NCI-H2081 (cell line): ENCODE results near the gene BET1L.
"Not testable (repeated sequence)": the region's sequence is repeated elsewhere in the genome, so short reads cannot be mapped to it uniquely, and the experiment has no call there.

Experiments
- DNase-seq, 2 experiments: peaks; one replicate each; lab custom pipeline; 2025; lab: John Stamatoyannopoulos, UW

Gene BET1L, protein sequence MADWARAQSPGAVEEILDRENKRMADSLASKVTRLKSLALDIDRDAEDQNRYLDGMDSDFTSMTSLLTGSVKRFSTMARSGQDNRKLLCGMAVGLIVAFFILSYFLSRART

DNA sequence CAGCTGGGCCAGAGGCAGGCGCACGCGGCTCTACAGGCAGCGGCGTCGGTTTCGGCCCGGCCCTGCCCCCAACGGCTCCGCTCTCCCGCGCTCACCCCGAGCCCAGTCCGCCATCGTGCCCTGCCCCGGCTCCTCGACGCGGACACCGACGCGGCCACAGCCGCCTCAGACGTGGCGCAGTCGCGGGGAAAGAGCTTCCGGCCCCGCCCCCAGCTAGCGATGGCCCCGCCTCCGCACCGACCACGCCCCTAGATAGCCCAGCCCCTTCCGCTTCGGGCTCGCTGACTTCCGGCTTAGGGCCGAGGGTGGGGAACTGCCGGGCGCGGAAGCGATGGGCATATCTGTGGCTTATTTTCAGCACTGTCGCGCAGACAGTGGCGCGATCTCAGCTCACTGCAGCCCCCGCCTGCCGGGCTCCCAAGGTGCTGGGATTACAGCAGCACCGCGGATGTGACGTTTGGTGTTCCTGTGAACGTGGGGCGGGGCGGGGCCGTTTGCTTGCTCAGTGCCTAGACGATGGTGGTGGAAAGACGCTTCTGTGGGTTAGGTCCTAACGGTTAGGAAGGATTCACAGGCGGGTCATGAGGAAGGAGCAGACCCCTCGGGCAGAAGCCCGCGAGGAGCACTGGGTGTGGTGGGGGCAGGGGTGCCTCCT, at the start of gene BET1L, which contains the start of gene RIC8A:
TSS of gene BET1L (minus strand) at position 192 of the 655 bp plus-strand sequence. CDS start at position 114, 78 bp downstream.
TSS of gene RIC8A (plus strand) at position 501 of the 655 bp plus-strand sequence. CDS start 1,147 bp downstream, outside the sequence.
- peak; percentile 94 to 95 for DNase-seq

DNA sequence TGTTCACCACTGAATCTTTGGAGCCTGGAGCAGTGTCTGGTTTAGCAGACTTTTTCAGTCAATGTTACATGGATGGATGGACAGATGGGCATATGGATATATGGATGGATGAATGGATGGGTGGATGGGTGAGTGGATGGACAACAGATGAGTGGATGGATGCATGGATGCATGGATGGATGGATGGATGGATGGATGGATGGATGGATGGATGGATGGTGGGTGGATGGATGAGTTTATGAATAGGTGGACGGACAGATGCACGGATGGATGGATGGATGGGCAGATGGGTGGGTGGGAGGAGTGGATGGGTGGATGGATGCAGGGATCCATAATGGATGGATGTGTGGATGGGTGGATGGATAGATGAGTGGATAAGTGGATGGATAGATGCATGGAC, 48.6 kb upstream of the BET1L start:
- DNase-seq, result no peak

DNA sequence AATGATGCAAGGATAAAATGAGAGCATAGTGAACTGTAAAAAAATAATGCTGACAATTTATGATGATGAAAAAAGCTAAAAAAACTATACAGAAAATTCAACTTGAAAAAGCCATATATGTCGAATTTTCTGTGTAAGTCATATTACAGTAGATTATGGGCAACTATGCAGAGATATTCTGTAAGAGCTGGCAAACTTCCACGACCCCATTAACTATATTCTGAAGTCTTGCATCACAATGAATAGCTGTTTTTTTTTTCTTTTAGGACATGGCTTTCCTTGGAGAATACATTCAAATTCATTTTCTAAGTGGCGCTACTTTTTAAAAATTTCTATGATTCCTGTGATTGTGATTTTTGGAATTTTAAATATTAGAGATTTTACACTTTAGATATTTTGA, 48.0 kb upstream of the BET1L start:
- no peak for DNase-seq

DNA sequence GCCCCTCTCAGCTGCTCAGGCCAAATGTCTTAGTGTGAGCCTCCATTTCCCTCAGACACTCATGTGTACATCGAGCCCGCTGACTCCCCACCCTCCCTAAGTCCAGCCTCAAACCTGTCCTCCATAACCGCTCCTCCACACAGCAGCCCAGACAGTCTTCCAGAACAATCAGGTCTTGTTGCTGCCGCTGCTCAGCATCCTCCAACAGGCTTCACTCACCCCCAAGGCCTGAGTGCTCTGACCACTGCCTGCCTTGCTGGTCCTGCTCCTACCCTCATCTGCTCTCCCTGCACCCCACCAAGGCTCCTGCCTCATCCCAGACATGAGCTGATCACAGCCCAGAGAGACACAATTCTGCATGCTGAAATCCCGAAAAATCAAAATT, 46.7 kb upstream of the BET1L start:
- no peak for DNase-seq

DNA sequence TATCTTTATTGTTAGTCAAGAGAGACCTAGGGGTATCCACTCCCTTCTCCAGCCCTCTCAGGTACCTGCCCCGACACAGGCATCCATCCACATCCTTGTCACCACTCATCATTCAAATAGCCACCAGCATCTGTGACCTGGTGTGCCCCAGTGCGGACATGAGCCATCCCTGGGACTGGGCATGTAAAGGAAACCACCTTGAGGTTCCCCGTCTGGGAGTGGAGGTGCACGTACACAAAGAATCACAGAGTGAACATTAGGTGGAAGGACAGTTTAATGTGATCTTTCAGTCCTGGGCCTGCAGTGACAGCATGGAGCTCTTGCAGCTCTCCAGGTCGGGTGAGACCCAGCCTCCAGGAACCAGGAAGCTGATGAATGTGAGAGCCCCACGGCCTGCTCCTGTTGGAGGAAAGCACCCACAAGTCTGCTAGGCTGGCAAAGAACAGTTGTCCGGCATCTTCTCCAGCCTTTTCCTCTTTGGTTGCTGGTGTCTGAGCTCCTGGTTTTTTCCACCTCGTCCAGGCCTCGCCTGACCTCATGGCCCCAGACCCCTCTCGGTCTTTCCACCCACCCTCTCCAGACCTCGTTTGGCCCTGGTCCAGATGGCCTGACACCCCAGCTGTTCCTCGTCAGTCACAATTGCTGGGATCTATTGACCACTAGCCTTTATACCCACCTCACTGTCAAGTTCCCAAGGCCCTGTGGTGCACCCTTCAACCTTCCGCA, 46.1 kb upstream of the BET1L start:
- no peak for DNase-seq

DNA sequence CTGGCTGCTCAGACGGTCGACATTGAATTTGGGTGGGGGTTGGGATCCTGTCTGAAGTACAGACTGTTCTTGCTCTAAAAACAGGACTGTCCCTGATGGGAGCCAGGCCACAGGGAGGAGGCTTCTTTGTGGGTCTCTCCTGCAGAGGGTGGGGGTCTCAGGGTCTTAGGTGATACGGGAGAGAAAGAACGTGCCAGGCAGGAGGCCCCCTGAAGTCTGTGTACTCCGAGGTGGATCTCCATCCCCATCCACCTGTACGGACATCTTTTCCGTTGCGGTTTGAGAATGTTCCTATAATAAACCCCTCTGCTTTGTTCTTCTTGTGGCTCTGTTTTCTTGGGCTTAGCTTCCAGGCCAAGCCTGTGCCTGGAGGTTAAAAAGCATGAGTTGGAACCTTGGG, 45.5 kb upstream of the BET1L start:
- DNase-seq, result no peak

DNA sequence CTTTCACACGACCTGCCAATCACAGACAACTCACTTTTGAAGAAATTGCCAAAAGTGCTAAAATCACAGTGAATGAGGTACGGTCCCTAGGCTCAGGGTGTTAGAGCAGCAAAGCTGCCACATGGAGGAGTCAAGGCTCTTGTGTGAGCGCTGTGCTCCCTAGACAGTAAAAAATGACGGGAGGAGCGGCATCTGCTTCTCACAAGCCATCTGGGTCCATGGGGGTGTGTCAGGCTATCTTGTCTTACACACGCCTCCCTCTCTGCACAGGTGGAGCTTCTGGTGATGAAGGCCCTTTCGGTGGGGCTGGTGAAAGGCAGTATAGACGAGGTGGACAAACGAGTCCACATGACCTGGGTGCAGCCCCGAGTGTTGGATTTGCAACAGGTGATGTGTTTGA, 44.4 kb upstream of the BET1L start:
- DNase-seq, result no peak

DNA sequence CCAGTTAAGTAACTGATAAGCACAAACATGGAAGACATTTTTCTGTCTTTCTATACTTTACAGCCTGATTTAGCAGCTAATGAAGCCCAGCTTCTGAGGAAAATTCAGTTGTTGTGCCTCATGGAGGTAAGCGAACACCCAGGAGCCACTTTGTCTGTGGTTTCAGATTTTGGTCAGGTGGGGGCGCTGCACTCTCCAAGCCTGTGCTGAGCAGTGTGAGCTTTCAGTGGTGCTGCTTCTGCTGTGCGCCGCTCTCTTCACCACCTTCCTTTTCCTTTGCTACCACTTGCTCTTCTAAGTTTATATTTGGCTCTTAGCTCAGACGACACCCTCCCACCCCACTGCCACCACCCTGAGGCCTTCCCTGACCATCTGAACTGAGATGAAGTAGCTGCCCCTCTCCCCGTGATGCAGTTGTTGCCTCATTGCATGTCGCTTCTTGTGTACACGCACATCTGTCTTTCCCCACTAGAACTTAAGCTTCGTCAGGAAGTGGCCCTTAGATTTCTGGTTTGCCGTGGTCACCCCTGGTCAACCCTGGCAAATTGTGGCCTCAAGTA, 43.6 kb upstream of the BET1L start:
- DNase-seq, result peak; percentile 7

DNA sequence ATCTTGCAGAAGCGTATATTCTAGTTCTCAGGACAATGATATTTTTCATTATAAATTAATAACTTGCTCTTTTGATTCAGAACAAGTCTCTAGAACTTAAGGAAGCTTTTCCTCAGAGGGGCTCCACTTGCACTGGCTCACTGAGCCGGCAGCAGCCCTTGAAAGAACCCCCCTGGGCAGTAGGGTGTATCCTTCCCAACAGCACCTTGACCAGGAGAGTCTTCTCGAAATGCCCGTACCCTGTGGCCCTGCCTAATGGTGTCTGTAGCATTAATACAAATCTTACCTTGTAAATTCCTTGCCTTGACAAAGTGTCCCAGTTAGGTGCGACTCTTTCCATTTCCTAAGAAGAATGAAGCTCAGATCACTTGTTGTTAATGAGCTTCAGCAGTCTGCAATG, 43.1 kb upstream of the BET1L start:
- no peak for DNase-seq

DNA sequence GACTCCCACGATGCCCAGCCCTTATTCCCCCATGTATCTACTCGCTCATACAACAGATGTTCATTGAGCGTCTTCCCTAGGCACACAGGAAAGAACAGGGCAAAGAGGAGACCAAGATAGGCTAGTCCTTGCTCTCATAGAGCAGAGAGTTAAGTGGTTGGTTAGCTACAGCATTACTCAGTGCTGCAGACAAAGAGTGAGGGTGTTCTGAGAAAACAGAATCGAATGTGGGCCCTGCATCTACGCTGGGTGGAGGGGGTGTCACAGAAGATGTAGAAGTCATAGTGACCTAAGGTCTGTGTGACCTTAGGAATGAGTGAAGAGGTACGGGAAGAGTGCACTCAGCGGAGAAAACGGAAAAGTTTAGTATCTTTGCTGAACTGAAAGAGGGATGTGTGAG, 41.9 kb upstream of the BET1L start:
- DNase-seq, result no peak

DNA sequence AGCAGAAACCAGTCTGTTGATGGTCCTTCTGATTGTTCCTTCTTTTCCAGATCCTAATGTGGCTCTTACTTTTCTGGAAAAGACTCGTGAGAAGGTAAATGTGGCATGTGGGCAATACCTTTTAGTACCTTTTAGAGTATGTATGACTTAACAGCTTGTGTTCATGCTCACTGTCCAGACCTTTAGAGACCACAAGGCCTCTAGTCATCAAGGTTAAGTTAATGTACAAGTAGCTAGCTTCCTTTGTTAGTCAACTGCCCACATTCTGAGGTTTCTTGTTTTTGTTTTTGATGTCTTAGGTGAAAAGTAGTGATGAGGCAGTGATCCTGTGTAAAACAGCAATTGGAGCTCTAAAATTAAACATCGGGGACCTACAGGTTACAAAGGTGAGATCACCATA, 37.2 kb upstream of the BET1L start:
- DNase-seq, result no peak

DNA sequence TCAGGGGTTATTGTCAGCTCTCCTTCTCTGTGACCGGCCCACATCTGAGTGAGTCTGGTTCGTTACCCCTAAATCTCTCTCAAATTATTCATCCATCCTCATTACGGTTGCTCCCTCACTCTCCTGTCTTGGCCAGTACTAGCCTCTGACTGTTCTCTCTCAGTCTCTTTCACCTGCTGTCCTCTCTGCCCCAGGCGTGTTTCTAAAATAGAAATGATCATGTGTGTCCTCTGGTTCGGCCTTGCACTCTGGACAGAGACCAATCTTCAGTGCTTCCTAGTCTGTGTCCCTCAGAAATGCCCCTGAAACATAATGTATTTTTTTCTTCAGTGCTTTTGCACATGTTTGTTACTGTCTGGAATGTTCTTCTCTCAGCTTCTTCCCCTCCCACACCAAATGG, 34.4 kb upstream of the BET1L start:
- no peak for DNase-seq

DNA sequence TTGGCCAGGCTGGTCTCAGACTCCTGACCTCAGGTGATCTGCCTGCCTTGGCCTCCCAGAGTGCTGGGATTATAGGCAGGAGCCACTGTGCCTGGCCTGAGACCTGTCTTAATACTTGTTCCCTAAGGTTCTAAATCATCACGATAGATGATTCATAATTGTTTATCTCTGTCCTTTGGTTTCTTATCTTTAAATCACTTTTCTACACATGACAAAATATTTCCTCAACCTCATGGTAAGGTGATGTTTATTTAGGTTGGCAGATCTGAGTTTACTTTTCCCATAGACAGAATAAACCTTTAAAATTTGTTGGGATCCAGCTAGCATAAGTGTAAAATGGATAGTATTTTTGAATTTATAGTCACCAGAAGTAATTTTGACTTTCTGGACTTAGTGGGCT, 33.1 kb upstream of the BET1L start:
- DNase-seq, result no peak

DNA sequence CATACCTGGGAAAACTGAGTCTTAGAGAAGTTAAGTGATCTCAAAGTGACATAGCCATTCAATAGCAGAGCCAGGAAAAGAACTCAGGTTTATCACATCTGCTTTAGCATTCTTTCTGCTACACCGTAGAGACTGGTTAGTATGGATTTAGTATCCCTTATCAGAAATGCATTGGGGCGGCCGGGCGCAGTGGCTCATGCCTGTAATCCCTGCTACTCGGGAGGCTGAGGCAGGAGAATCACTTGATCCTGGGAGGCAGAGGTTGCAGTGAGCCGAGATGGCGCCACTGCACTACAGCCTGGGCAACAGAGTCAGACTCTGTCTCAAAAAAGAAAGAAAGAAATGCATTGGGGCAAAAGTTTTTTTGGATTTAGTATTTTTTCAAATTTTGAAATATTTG, 31.1 kb upstream of the BET1L start:
- DNase-seq, result not testable (repeated sequence)

DNA sequence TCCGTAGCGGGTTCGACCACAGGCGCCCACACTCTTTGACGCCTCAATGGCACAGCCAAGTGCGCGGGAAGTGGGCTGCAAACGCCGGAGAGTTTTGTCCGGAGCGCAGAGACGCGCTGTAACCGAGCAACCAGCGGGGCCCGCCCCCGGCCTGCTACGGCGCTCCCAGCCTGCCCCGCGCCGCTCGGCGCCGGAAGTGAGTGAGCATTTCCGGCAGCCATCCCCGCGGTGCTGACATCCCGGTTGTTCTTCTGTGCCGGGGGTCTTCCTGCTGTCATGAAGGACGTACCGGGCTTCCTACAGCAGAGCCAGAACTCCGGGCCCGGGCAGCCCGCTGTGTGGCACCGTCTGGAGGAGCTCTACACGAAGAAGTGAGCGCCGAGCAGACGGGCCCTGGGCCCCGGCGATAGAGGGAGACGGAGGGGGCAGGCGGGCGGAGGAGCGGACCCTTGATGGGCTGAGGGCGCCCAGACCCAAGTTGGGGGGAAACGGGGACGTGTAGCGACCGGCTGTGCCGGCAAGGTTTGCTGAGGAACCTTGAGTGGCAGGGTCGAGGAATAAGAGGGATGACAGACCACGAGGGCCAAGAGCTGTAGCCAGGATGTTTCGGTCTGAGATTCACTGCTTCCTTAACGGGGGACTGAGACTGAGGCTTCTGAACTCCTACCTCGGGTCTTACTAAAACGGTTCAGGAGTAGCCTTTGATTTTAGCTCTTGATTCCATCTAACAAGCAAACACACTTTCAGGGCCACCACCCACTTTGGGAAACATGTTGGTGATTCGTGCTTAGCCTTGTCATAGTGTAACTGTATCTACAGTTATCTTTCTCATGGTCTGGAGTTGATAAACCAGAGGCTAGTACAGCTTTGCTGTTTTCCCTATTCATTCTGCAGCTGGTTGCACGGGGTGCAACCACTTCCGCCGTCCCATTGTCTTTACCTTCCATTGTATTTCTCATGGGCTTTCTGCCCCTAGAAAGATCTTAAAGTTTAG, 29.9 kb upstream of the BET1L start, which contains the start of gene PSMD13:
TSS of gene PSMD13 (plus strand) at position 203 of the 994 bp plus-strand sequence. CDS start at position 277, 74 bp downstream.
- peak; percentile 83 to 87 for DNase-seq

DNA sequence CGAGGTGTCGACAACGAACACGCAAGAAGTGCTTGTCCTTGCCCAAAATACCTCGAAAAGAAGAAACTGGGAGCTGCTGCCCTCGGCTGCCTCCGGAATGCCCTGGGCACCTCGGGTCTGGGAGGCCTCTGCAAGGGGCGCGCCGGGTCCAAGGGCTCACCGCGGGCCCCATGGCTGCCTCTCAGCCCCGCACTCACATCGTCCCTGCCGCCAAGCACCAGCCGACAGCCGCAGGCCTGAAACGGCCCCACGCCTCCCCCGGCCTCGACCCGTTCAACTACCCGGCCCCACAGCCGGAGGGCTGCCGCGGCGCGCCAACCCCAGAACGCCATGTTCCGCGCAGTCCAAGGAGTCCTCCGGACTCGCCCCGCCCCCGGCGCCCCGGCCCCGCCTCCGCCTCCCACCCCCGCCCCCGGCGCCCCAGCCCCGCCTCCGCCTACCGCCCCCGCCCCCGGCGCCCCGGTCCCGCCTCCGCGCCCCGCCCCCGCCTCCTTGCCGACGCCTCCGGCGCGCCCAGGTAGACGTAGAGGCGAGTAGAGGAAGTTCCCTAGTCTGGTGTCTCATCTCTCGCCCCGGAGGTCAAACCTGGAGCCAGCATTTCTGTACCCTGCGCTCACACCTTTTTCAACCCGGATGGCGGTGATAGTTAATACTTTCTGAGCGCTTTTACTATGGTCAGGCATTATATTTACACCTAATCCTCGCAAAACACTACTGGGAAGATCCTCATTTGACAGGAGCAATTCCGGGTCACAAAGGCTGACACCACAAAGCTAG, 29.0 kb upstream of the BET1L start, which contains the start of gene SIRT3:
TSS of gene SIRT3 (minus strand) at position 346 of the 777 bp plus-strand sequence. CDS start at position 332, 14 bp downstream.
- peak; percentile 81 to 85 for DNase-seq

DNA sequence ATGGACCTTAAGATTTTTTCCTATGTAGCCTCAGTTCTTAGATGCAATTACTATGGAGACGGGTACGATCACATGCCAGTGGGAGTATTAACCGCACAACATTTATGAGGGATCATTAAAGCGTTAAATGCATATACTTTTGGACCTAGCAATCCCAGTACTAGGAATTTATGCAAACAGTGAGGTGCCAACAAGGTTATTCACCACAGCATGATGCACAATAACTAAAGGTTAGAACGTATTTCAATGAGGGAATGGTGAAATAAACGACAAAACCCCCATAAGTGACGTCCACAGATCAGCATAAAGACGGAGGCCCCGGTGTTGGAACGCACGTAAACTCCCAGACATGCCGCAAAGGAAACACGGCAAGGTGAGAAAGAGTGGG, 28.4 kb upstream of the BET1L start:
- peak in 1 of 2 experiments; percentile 44 for DNase-seq

DNA sequence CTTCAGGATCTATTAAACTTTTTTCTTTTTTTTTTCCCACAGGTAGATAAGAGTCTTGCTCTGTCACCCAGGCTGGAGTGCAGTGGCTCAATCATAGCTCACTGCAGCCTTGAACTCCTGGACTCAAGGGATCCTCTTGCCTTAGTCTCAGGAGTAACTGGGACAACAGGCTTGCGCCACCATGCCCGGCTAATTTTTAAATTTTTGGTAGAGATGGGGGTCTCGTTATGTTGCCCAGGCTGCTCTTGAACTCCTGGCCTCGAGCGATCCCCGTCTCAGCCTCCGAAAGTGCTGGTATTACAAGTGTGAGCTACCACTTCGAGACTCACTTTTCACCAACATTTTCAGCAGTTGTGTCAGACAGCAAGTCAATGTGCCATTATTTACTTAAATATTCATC, 28.0 kb upstream of the BET1L start:
- DNase-seq, result no peak

DNA sequence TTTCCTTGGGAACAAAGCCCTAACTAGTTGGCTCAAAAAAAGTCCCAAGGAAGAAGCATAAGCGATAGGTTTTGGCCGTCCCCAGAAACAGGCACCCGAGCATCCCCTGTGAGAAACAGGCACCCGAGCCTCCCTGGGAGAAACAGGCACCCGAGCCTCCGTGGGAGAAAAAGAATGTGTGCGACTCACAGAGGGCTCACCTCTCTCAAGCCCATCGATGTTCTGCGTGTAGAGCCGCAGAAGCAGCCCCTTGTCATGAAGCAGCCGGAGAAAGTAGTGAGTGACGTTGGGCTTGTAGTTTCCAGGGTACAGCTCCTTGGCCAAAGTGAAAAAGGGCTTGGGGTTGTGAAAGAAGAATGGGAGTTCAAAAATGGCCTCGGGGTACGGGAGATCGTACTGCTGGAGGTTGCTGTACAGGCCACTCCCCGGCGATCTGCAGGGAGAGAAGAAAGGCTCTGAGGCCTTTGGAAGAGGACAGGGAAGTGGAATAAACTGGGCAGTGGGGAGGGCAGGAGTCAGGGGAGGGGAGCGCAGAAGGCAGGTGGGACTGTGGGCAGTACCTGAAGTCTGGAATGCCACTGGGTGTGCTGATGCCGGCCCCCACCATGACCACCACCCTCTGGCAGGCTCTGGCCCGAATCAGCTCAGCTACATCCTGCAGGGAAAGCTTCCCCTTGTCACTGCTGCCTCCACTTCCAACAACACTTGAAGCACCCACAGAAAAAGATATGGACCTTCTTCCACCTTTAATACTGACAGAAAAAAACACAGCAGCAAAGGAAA, 25.8 kb upstream of the BET1L start:
- no peak for DNase-seq

DNA sequence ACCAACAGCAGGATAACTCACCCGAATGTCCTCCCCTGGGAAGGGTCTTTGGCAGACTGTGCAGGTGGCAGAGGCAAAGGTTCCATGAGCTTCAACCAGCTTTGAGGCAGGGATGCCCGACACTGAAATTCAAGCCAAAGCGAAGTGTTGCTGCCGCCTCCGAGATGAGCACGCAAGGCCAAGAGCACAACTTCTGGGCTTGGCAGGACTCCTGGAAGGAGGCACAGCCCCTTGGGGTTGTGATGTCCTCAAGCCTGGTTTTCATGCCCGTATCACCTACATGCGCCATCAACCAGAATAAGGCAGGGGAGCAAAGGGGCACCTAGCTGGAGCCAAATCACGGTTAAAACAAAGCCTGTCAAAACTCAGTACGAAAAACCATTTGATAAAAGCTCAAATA, 23.2 kb upstream of the BET1L start:
- no peak for DNase-seq
